ENCODE data around the gene CNTD1.

The CNTD1 gene

GRCh38 chr17:42844761-42845555 lies 46.3 kb downstream of the CNTD1 start:
- H3K36me3 ChIP-seq (ENCODE audit: control insufficient read depth in 4 of 4, insufficient read depth in 4 of 4, low read length in 3 of 4) = peaks cover 9 to 53% (median 44%) of the 10 kb centered on the region in 4 experiments
- ChIA-PET POLR2A (no interaction called here), CTCF (interaction anchor here (1.0 to 10.6 kb wide), 10 partner anchors 10 to 153 kb away, joined by 3 to 136 read pairs (median 6); partner anchors contain the start of genes BECN1, PSME3 and RPL27)
- H3K4me3 ChIP-seq (ENCODE audit: control insufficient read depth in 1 of 7, extremely low read depth in 1 of 7, insufficient read depth in 4 of 7, low read depth in 2 of 7, low read length in 6 of 7) = no peak overlapping the region
- H3K27me3 ChIP-seq (replicated peaks in 2 of 5; ENCODE audit: control insufficient read depth in 4 of 5, insufficient read depth in 5 of 5, low read length in 4 of 5) = no peaks in the 10 kb centered on the region
- DNase-seq = no peak
- no peak overlapping the region for H3K27ac ChIP-seq (ENCODE audit: insufficient read depth in 1 of 2, low read depth in 1 of 2, low read length in 2 of 2, poor library complexity in 1 of 2, severe bottlenecking in 2 of 2)
- H3K9me3 ChIP-seq (ENCODE audit: control extremely low read depth in 1 of 5, control insufficient read depth in 4 of 5, insufficient read depth in 2 of 5, low read depth in 1 of 5, low read length in 4 of 5) = no peaks in the 10 kb centered on the region
- peaks cover 0 to 5% (median 0%) of the 10 kb centered on the region in 4 experiments for H3K4me1 ChIP-seq (ENCODE audit: control extremely low read depth in 1 of 4, control insufficient read depth in 4 of 4, insufficient read depth in 4 of 4, low read length in 3 of 4)
- 94% methylated on average over 24 of the region's 24 CpGs for WGBS (ENCODE audit: insufficient coverage)

DNA sequence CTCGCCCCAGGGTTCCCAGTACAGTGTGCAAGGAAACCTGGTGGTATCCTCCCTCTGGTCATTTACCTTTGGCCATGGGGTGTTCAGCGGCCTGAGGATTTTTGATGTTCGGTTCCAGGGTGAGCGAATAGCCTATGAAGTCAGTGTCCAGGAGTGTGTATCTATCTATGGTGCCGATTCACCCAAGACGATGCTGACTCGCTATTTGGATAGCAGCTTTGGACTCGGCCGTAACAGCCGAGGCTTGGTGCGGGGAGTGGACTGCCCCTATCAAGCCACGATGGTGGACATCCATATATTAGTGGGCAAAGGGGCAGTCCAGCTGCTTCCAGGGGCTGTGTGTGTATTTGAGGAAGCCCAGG lies 46.9 kb downstream of the CNTD1 start:
- over 99% methylated on average over 12 of the region's 12 CpGs for WGBS (ENCODE audit: insufficient coverage)
- Histone ChIP-seq H3K27me3 (replicated peaks in 2 of 5; ENCODE audit: control insufficient read depth in 4 of 5, insufficient read depth in 5 of 5, low read length in 4 of 5) (no peaks in the 10 kb centered on the region), H3K4me3 (ENCODE audit: control insufficient read depth in 1 of 7, extremely low read depth in 1 of 7, insufficient read depth in 4 of 7, low read depth in 2 of 7, low read length in 6 of 7) (no peak overlapping the region), H3K27ac (ENCODE audit: insufficient read depth in 1 of 2, low read depth in 1 of 2, low read length in 2 of 2, poor library complexity in 1 of 2, severe bottlenecking in 2 of 2) (no peak overlapping the region), H3K9me3 (ENCODE audit: control extremely low read depth in 1 of 5, control insufficient read depth in 4 of 5, insufficient read depth in 2 of 5, low read depth in 1 of 5, low read length in 4 of 5) (no peaks in the 10 kb centered on the region), H3K36me3 (ENCODE audit: control insufficient read depth in 4 of 4, insufficient read depth in 4 of 4, low read length in 3 of 4) (peaks cover 9 to 51% (median 42%) of the 10 kb centered on the region in 4 experiments), H3K4me1 (ENCODE audit: control extremely low read depth in 1 of 4, control insufficient read depth in 4 of 4, insufficient read depth in 4 of 4, low read length in 3 of 4) (peaks cover 0 to 5% (median 0%) of the 10 kb centered on the region in 4 experiments)
- no peak for DNase-seq
- ChIA-PET POLR2A (no interaction called here), CTCF (interaction anchor here (0.6 to 10.6 kb wide), 8 partner anchors 12 to 153 kb away, joined by 3 to 136 read pairs (median 4); partner anchors contain the start of genes BECN1, PSME3 and RPL27)

GRCh38 chr17:42845918-42846593 lies 47.4 kb downstream of the CNTD1 start:
- Histone ChIP-seq H3K9me3 (ENCODE audit: control extremely low read depth in 1 of 5, control insufficient read depth in 4 of 5, insufficient read depth in 2 of 5, low read depth in 1 of 5, low read length in 4 of 5) (no peaks in the 10 kb centered on the region), H3K27me3 (replicated peaks in 2 of 5; ENCODE audit: control insufficient read depth in 4 of 5, insufficient read depth in 5 of 5, low read length in 4 of 5) (no peaks in the 10 kb centered on the region), H3K27ac (ENCODE audit: insufficient read depth in 1 of 2, low read depth in 1 of 2, low read length in 2 of 2, poor library complexity in 1 of 2, severe bottlenecking in 2 of 2) (no peak overlapping the region), H3K36me3 (ENCODE audit: control insufficient read depth in 4 of 4, insufficient read depth in 4 of 4, low read length in 3 of 4) (peaks cover 9 to 49% (median 40%) of the 10 kb centered on the region in 4 experiments), H3K4me1 (ENCODE audit: control extremely low read depth in 1 of 4, control insufficient read depth in 4 of 4, insufficient read depth in 4 of 4, low read length in 3 of 4) (peaks cover 0 to 5% (median 0%) of the 10 kb centered on the region in 4 experiments), H3K4me3 (ENCODE audit: control insufficient read depth in 1 of 7, extremely low read depth in 1 of 7, insufficient read depth in 4 of 7, low read depth in 2 of 7, low read length in 6 of 7) (no peak overlapping the region)
- no peak for DNase-seq
- WGBS (ENCODE audit: insufficient coverage) = 78% methylated on average over 3 of the region's 7 CpGs
- ChIA-PET CTCF (interaction anchor here (0.6 to 10.6 kb wide), 7 partner anchors 13 to 94 kb away, joined by 3 to 136 read pairs (median 4); partner anchors contain the start of genes BECN1 and PSME3), POLR2A (no interaction called here)

DNA sequence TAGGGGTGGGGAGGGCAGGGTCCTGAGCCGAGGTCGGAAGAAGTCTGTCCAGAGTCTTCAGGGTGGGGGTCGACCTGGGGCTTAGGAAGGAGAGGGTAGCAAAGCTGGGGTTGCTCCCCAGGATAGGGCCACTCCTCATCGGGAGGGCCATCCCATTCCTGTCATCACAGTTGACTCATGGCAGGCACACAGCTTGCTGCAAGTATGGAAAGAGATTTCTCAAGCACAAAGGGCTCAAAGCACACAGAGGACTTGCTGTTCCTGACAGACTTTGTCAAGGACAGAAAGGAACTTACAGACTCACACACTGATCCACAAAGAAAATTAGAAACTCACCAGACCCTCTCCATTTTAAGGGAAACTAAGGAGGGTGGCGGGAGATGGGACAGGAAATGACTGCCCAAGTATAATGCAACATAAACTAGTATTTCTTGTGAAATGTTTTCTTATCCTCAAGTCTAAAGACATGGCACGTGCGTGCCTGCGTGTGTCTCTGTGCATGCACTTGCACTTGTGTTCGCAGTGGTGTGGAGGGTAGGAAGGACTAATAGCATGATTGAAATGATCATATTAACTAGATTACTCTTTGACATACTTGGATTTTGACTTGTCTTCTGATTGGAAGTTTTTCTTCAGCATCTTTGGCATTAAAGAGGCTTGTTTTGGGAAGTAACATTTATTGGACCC lies 48.1 kb downstream of the CNTD1 start:
- Histone ChIP-seq H3K36me3 (ENCODE audit: control insufficient read depth in 4 of 4, insufficient read depth in 4 of 4, low read length in 3 of 4) (peaks cover 9 to 43% (median 34%) of the 10 kb centered on the region in 4 experiments), H3K4me3 (ENCODE audit: control insufficient read depth in 1 of 7, extremely low read depth in 1 of 7, insufficient read depth in 4 of 7, low read depth in 2 of 7, low read length in 6 of 7) (no peak overlapping the region), H3K9me3 (ENCODE audit: control extremely low read depth in 1 of 5, control insufficient read depth in 4 of 5, insufficient read depth in 2 of 5, low read depth in 1 of 5, low read length in 4 of 5) (no peaks in the 10 kb centered on the region), H3K27ac (ENCODE audit: insufficient read depth in 1 of 2, low read depth in 1 of 2, low read length in 2 of 2, poor library complexity in 1 of 2, severe bottlenecking in 2 of 2) (no peak overlapping the region), H3K4me1 (ENCODE audit: control extremely low read depth in 1 of 4, control insufficient read depth in 4 of 4, insufficient read depth in 4 of 4, low read length in 3 of 4) (peaks cover 0 to 5% (median 0%) of the 10 kb centered on the region in 4 experiments), H3K27me3 (replicated peaks in 2 of 5; ENCODE audit: control insufficient read depth in 4 of 5, insufficient read depth in 5 of 5, low read length in 4 of 5) (no peaks in the 10 kb centered on the region)
- POLR2A ChIA-PET = no interaction called here
- DNase-seq = no peak
- CTCF ChIA-PET = interaction anchor here (1.9 to 10.6 kb wide), 3 partner anchors 12 to 93 kb away, joined by 4 to 136 read pairs (median 101); no protein-coding TSS in a partner anchor
- 93% methylated on average over 4 of the region's 9 CpGs for WGBS (ENCODE audit: insufficient coverage)

DNA sequence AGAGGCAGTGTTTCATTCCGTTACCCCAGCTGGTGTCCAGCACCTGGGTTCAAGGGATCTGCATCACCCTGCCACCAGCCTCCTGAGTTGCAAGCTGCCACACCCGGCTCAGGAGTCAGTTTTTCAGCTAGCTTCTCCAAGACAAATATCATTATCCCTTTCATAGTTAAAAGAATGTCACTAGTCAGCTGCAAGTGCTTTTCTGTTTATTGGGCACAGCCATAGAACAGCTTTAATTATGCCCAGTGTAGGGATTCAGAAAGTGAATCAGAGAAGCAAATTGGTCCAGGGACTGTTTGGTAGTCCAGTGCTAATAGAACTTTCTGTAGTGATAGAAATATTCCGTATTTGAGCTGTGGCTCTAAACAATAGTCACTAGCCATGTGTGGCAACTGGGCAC lies 49.4 kb downstream of the CNTD1 start:
- Histone ChIP-seq H3K4me1 (ENCODE audit: control extremely low read depth in 1 of 4, control insufficient read depth in 4 of 4, insufficient read depth in 4 of 4, low read length in 3 of 4) (peaks cover 0 to 5% (median 0%) of the 10 kb centered on the region in 4 experiments), H3K27ac (ENCODE audit: insufficient read depth in 1 of 2, low read depth in 1 of 2, low read length in 2 of 2, poor library complexity in 1 of 2, severe bottlenecking in 2 of 2) (no peak overlapping the region), H3K9me3 (ENCODE audit: control extremely low read depth in 1 of 5, control insufficient read depth in 4 of 5, insufficient read depth in 2 of 5, low read depth in 1 of 5, low read length in 4 of 5) (no peaks in the 10 kb centered on the region), H3K27me3 (replicated peaks in 2 of 5; ENCODE audit: control insufficient read depth in 4 of 5, insufficient read depth in 5 of 5, low read length in 4 of 5) (no peaks in the 10 kb centered on the region), H3K4me3 (ENCODE audit: control insufficient read depth in 1 of 7, extremely low read depth in 1 of 7, insufficient read depth in 4 of 7, low read depth in 2 of 7, low read length in 6 of 7) (no peak overlapping the region), H3K36me3 (ENCODE audit: control insufficient read depth in 4 of 4, insufficient read depth in 4 of 4, low read length in 3 of 4) (peaks cover 7 to 29% (median 22%) of the 10 kb centered on the region in 4 experiments)
- ChIA-PET CTCF (interaction anchor here (0.9 to 10.6 kb wide), 5 partner anchors 13 to 92 kb away, joined by 3 to 136 read pairs (median 5); no protein-coding TSS in a partner anchor), POLR2A (interaction anchor here (0.5 to 1.3 kb wide), 2 partner anchors 10 to 90 kb away, joined by 3 to 7 read pairs; no protein-coding TSS in a partner anchor)
- WGBS (ENCODE audit: insufficient coverage) = 89% methylated on average over 2 of the region's 3 CpGs
- DNase-seq = no peak

- Histone ChIP-seq H3K9me3 (ENCODE audit: control extremely low read depth in 1 of 5, control insufficient read depth in 4 of 5, insufficient read depth in 2 of 5, low read depth in 1 of 5, low read length in 4 of 5) (no peaks in the 10 kb centered on the region), H3K27me3 (replicated peaks in 2 of 5; ENCODE audit: control insufficient read depth in 4 of 5, insufficient read depth in 5 of 5, low read length in 4 of 5) (no peaks in the 10 kb centered on the region), H3K4me3 (ENCODE audit: control insufficient read depth in 1 of 7, extremely low read depth in 1 of 7, insufficient read depth in 4 of 7, low read depth in 2 of 7, low read length in 6 of 7) (no peak overlapping the region), H3K27ac (ENCODE audit: insufficient read depth in 1 of 2, low read depth in 1 of 2, low read length in 2 of 2, poor library complexity in 1 of 2, severe bottlenecking in 2 of 2) (no peak overlapping the region), H3K4me1 (ENCODE audit: control extremely low read depth in 1 of 4, control insufficient read depth in 4 of 4, insufficient read depth in 4 of 4, low read length in 3 of 4) (peaks cover 0 to 4% (median 0%) of the 10 kb centered on the region in 4 experiments), H3K36me3 (ENCODE audit: control insufficient read depth in 4 of 4, insufficient read depth in 4 of 4, low read length in 3 of 4) (peaks cover 2 to 21% (median 17%) of the 10 kb centered on the region in 4 experiments)
- 85% methylated on average over 3 of the region's 9 CpGs for WGBS (ENCODE audit: insufficient coverage)
- ChIA-PET CTCF (interaction anchor here (1.2 to 10.6 kb wide), 4 partner anchors 15 to 91 kb away, joined by 3 to 136 read pairs (median 52); no protein-coding TSS in a partner anchor), POLR2A (no interaction called here)
- DNase-seq = no peak
These were observed 50.4 kb downstream of the CNTD1 start for GRCh38 chr17:42849031-42849430.

All from common myeloid progenitor, CD34-positive (primary cell).